HG02678 (cell line): ENCODE results near the gene NENF.
"Not testable (repeated sequence)": the region's sequence is repeated elsewhere in the genome, so short reads cannot be mapped to it uniquely, and the experiment has no call there.

Experiments
- ATAC-seq: cut with Tn5 transposase; IDR thresholded peaks from one replicate; pipeline ENCODE4 v1.9.1; 2021; ENCODE audit warnings: mild to moderate bottlenecking, moderate library complexity; ENCODE audit not compliant: unreplicated experiment

NENF gene

GRCh38 chr1:212480711-212481437 lies 48.2 kb downstream of the NENF start:
- not testable (repeated sequence) for ATAC-seq

- ATAC-seq, result no peak
Observed at GRCh38 chr1:212481438-212481767, 48.7 kb downstream of the NENF start.

GRCh38 chr1:212482006-212482636 lies 49.4 kb downstream of the NENF start:
- ATAC-seq, result no peak

- no peak for ATAC-seq
Observed at GRCh38 chr1:212482637-212483441, 50.1 kb downstream of the NENF start.

GRCh38 chr1:212484701-212485570 lies 52.2 kb downstream of the NENF start:
- ATAC-seq, result no peak

- no peak for ATAC-seq
Observed at GRCh38 chr1:212485571-212485912, 52.8 kb downstream of the NENF start.

GRCh38 chr1:212485913-212486618 lies 53.3 kb downstream of the NENF start:
- no peak for ATAC-seq

GRCh38 chr1:212486619-212486975 lies 53.9 kb downstream of the NENF start:
- no peak for ATAC-seq

GRCh38 chr1:212487286-212487685 lies 54.6 kb downstream of the NENF start:
- ATAC-seq, result no peak

GRCh38 chr1:212487774-212488435 lies 55.2 kb downstream of the NENF start:
- ATAC-seq, result no peak

- peak; percentile 70 for ATAC-seq
Observed at GRCh38 chr1:212488436-212489283, 55.9 kb downstream of the NENF start.

GRCh38 chr1:212489284-212489859 lies 56.7 kb downstream of the NENF start:
- ATAC-seq, result no peak

- ATAC-seq, result no peak
Observed at GRCh38 chr1:212490276-212490675, 57.6 kb downstream of the NENF start.

GRCh38 chr1:212491454-212491853 lies 58.7 kb downstream of the NENF start:
- no peak for ATAC-seq
